GM18508 (cell line): ENCODE measurements around the gene SPO11.

Experiments
- ATAC-seq: cut with Tn5 transposase; IDR thresholded peaks from one replicate; pipeline ENCODE4 v1.9.1; 2021; ENCODE audit warnings: moderate number of reproducible peaks; ENCODE audit not compliant: insufficient read depth, unreplicated experiment

The SPO11 gene

DNA sequence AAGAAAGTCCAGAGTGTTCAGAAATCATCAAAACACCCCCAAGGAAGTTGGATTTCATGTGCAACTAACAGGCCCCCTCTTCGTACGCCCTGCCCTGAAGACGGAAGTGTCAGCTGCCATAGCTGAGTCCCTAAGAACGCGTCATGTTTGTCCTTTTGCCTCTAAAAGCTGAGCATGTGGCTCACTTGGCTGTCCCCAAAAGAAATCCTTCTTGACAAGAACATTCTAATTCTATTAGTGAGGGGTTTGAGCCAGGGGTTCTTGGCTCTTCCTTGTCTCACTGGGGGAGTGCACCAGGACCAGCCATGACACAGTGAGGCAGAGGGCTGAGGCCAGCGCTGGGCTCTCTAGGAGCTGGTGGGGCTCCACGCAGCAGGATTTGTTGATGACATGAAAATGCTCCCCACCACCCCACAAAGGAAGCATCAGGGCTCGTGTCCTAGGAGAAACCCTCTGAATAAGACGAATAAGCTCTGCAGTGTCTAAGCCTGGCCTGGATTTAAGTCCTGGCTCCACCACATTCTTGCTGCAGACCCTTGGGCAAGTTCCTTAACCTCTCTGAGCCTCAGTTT is 20.0 kb upstream of the SPO11 start:
- no peak for ATAC-seq

- ATAC-seq = no peak
Measured at GRCh38 chr20:57310821-57311514, 18.6 kb upstream of the SPO11 start.

DNA sequence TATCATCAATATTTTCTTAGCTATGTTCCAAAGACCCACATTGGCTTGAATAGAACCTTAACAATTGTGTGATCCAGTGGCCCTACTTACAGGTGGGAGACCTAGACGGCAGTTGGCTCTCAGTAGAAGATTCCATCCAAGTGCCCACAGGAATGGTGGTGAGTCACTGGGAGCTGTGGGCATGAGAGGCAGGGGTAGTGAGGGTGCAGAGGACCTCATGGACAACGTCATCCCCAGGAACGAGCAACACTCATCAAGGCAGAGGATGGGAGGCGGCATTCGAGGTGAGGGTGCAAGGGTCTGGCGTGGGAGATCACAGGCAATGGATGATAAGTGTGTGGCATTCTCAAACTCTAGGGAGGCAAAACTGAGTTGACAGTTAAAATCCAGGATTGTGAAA is 17.5 kb upstream of the SPO11 start:
- no peak for ATAC-seq

GRCh38 chr20:57313230-57313629 is 16.4 kb upstream of the SPO11 start:
- no peak for ATAC-seq

DNA sequence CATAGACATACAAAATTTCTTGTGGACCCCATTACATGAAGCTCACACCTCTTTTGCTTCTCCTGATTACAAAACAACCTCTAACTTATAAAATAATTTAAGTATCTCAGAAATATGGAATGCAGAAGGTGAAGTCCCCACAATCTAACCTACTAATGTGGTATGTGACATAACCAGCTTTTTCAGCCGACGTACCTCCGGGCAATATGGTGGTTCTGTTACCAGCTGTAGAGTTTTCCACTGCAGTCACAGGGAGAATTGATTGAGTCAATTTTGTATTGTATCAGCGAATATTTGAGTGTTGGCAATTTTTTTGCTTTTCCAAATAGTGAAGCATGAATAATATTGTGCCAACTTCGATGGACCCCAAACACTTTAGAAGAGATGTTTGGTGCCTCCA is 15.7 kb upstream of the SPO11 start:
- no peak for ATAC-seq

DNA sequence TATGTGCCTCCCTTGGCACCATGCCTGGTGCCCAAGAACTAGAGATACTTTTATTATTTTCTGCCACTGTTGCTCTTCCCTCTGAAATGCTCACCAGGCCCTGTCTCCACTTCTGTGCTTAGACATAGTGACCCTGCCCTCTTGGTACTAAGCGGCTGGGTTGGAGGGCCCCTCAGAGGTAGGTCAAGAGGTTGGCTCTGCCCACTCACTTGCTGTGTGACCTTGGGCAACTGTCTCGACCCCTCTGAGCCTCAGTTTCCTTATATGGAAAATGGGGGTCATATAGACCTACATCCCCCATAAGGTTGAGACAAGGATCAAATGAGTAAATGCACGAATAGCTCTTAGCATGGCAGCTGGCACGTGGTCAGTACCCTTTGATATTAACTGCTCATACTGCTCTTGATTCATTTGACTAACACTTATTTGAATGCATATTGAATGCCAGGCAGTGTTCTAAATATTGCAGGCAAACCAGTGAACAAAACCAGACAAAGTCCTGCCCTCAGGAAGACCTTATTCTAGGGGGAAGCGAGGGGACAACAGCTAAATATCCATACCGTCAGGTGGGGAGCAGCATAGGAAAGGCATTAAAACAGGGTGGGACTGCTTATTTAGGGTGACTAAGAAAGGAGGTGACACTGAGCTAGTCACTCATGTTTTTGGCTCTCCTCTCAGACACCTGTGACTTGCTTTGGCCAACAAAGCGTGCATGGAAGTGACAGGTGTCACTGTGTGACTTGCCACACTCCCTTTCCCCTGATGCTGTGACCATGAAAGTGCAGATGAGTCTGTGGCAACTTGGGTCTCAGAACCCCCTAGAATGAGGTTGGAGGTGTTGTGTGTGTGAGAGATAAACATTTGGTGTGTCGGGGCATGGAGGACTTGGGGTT is 14.3 kb upstream of the SPO11 start:
- no peak for ATAC-seq

DNA sequence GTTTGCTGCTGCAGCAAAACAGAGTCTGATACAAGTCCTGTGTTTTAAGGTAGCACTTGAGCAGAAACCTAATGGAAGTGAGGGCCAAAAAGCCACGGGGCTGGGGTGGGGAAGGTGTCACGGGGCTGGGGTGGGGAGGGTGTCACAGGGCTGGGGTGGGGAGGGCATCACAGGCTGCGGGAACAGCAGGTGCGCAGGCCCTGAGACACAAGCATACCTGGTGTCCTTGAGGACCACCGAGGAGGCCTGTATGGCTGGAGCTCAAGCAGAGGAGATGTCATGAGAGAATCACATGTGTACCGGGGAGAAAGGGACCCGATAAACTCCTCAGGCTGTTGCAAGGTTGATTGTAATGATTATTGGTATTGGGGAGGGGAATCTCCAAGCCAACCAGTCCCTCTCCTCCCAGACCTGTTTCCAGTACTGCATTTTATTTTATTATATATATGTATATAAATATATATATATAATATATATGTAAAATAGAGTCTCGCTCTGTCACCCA is 13.6 kb upstream of the SPO11 start:
- no peak for ATAC-seq

- ATAC-seq = no peak
Measured at GRCh38 chr20:57316795-57317201, 12.8 kb upstream of the SPO11 start.

DNA sequence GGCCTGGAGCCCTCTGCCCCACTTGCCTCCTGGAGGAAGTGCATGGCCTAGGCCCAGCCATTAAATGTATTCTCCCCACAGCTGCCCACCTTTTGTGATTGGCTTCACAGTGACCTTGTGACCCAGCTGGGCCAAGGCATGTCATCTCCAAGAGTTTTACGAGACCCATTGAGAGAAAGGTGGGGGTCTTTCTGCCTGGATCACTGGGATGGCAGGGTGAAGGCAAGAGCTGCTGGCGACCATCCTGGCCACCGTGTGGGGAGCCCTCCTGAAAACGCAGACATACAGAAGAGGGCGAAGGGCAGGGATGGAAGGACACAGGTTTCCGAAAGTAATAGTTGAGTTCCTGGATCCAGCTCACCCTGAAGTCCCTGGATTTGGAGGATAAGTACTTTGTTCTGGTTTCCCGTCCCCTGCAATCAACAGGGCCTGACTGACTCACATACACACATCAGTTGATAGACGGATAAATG is 12.3 kb upstream of the SPO11 start:
- ATAC-seq = no peak

DNA sequence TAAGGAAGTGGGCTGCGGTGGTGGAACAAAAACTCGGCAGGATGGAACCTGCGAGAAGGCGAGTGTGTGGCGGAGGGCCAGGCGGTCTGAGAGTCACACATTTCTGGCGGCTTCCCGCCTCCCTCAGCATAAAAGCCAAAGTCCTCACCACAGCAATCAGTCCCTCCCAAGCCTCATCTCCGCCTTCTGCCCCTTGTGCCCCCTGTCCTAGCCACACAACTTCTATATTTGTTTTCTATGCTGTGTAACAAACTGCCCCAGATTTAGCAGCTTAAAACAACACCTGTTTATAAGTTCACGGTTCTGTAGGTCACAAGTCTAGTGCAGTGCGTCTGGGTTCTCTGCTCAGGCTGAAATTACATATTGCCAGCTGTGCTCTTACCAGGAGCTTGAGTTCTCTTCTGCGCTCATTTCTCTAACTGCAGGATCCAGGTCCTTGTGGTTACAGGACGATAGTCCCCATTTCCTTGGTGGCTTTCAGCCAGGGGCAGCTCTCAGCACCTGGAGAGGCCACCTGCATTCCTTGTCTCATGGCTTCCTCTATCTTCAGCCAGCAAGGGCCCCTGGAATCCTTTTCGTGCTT is 11.7 kb upstream of the SPO11 start:
- no peak for ATAC-seq

DNA sequence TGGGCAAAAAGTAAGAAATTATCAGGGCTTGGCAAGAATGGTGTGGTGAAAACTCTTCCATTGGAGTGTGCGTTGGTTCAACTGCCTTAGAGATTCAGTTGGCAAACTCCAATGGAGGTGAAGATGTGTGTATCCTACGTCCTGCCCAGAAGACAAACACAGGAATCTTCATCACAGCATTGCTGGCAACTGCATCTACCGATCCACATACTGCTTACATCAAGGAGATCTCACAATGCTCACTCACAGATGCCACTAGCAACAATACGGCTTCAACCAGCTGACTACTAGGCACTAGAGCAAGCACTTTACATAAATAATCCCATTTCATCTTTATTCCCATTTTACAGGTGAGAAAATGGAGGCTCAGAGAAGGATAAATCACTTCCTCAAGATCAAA is 10.0 kb upstream of the SPO11 start:
- ATAC-seq = no peak

- no peak for ATAC-seq
Measured at GRCh38 chr20:57320358-57320757, 9.2 kb upstream of the SPO11 start.

DNA sequence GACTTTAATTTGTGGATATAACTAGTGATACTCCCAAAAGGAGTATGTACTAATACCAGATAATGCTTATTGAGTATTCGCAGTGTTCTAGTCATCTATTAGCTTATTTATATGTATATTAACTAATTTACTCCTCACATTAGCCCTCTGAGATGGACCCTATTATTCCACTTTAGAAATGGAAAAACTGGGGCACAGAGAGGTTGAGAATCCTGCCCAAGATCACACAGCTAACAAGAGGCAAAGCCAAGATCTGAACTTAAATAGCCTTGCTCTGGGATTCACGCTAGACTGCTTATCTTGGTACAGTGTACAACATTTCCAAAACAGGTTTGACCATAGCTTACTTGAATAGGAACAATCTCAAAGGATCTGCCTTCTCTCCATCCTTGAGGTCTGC is 8.5 kb upstream of the SPO11 start:
- ATAC-seq = no peak

GRCh38 chr20:57322476-57322875 is 7.1 kb upstream of the SPO11 start:
- no peak for ATAC-seq

DNA sequence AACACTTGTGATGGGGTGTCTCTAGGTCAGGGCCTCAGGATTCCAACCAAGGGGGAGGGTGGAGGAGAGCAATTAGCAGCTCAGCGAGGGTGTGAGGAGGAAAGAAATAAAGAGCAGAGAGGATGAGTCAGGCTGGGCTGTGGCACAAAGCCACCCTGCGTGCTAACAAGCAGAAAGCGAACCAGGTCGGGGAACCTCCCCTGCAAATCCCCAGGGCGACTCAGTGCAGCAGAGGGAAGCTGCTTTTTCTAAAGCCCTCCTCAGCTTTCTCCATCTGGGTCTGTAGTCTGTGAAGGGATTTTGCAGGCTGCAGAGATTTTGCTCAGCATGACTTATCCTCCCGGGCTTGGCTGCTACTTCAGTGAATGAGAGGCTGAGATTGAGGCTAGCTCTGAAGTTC is 6.6 kb upstream of the SPO11 start:
- no peak for ATAC-seq

DNA sequence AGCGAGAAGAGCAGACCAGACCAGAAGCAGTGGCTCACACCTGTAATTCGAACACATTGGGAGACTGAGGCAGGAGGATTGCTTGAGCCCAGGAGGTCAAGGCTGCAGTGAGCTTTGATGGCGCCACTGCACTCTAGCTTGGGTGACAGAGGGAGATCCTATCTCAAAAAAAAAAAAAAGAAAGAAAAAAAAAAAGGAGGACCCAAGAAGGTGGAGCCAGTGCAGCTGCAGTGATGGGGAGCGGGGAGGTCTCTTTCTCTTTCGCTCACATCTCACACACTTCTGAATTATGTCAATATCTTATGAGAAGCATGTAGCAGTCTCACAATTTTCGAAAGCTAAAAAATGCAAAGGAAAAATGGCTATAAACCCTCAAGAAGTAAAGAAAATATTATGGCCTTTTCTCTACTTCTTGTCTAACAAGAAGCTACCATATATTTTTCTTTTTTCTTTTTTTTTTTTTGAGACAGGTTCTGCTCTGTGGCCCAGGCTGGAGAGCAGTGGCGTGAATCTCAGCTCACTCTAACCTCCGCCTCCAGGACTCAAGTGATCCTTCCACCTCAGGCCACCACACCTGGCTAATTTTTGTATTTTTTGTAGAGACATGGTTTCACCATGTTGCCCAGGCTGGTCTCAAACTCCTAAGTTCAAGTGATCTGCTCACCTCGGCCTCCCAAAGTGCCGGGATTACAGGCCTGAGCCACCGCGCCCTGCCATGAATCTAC is 3.8 kb upstream of the SPO11 start:
- ATAC-seq = no peak

- no peak for ATAC-seq
Measured at GRCh38 chr20:57326667-57327455, 2.7 kb upstream of the SPO11 start.

GRCh38 chr20:57327820-57328219 is 1.8 kb upstream of the SPO11 start:
- no peak for ATAC-seq

GRCh38 chr20:57330998-57331397 is 1.4 kb downstream of the SPO11 start:
- no peak for ATAC-seq
